Mononuclear cell (primary cell): ENCODE measurements around the gene MIA. TPM values are rescaled to one million over a fixed set of nuclear protein-coding genes. Genes with fewer than 3 reads are reported as not detected.
"Not testable (repeated sequence)": the region's sequence is repeated elsewhere in the genome, so short reads cannot be mapped to it uniquely, and the experiment has no call there.

Experiments
- H3K27me3 ChIP-seq: 2 replicates; pipeline ENCODE4 v1.6.0; 2011; ENCODE audit warnings: low read length, control low read depth; ENCODE audit not compliant: insufficient read depth
- H3K4me1 ChIP-seq: 2 replicates; pipeline ENCODE4 v1.5.1; 2011; ENCODE audit warnings: mild to moderate bottlenecking, low read length, control low read depth; ENCODE audit not compliant: insufficient read depth
- H3K4me3 ChIP-seq: 2 replicates; pipeline ENCODE4 v1.5.1; 2011; ENCODE audit warnings: mild to moderate bottlenecking, low read length, moderate library complexity
- H3K9me3 ChIP-seq: 2 replicates; pipeline ENCODE4 v1.5.1; 2011; ENCODE audit warnings: low read depth, mild to moderate bottlenecking, control low read depth, low read length
- total RNA-seq: library from RNA; depleted of rRNA; stranded (reverse); fragments of >200 nt; gene quantifications from one replicate; pipeline ENCODE4 v1.2.3, GENCODE V29; 2012

MIA gene
- total RNA-seq, 1 donor = not detected

DNA sequence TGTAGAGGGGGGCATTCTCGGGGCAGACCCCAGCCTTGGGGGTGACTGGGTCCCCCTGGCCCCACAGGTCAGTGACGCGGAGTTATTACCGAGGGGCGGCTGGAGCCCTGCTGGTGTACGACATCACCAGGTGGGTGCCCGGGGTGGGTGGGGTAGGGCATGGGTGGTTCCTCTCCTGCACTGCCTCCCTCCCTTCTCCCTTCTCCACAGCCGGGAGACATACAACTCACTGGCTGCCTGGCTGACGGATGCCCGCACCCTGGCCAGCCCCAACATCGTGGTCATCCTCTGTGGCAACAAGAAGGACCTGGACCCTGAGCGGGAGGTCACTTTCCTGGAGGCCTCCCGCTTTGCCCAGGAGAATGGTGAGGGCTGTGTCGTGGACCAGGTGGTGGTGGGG is 8.4 kb downstream of the MIA start:
- Histone ChIP-seq H3K4me3 (no peak overlapping the region), H3K9me3 (no peaks in the 10 kb centered on the region), H3K27me3 (no peaks in the 10 kb centered on the region), H3K4me1 (peaks cover 11% of the 10 kb centered on the region)

DNA sequence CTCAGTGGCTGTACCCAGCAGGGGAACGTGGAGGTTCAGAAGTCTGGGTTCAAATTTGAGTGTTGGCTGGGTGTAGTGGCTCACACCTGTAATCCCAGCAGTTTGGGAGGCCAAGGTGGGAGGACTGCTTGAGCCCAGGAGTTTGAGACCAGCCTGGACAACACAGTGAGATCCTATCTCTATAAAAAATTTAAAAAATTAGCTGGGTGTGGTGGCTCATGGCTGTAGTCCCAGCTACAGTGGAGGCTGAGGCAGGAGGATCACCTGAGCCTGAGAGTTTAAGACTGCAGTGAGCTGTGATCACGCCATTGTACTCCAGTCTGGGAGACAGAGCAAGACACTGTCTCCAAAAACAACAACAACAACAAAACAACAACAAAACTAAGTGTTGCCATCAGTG is 8.8 kb downstream of the MIA start:
- not testable (repeated sequence) for H3K27me3 ChIP-seq, H3K4me1 ChIP-seq, H3K4me3 ChIP-seq, H3K9me3 ChIP-seq

DNA sequence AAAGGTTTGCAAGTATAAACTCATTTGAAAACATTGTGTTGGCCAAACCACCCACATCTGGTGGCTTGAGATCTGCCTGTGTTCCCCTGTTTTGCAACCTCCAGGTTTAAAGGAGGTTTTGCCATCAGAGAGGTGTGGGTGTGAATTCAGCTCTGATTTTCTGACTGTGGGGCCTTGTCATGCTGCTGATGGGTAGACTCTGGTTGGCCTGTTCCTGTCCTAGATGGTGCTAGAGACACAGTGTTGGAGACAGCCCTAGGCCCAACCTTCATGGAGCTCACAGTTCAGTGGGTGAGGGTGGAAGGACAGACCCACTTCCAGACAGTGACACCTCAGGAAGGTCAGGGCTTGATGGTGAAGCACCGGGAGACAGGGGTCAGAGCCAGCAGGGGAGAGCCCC is 10.2 kb downstream of the MIA start:
- H3K4me1 ChIP-seq = no peaks in the 10 kb centered on the region
- H3K4me3 ChIP-seq = no peak overlapping the region
- no peaks in the 10 kb centered on the region for H3K9me3 ChIP-seq
- no peaks in the 10 kb centered on the region for H3K27me3 ChIP-seq

DNA sequence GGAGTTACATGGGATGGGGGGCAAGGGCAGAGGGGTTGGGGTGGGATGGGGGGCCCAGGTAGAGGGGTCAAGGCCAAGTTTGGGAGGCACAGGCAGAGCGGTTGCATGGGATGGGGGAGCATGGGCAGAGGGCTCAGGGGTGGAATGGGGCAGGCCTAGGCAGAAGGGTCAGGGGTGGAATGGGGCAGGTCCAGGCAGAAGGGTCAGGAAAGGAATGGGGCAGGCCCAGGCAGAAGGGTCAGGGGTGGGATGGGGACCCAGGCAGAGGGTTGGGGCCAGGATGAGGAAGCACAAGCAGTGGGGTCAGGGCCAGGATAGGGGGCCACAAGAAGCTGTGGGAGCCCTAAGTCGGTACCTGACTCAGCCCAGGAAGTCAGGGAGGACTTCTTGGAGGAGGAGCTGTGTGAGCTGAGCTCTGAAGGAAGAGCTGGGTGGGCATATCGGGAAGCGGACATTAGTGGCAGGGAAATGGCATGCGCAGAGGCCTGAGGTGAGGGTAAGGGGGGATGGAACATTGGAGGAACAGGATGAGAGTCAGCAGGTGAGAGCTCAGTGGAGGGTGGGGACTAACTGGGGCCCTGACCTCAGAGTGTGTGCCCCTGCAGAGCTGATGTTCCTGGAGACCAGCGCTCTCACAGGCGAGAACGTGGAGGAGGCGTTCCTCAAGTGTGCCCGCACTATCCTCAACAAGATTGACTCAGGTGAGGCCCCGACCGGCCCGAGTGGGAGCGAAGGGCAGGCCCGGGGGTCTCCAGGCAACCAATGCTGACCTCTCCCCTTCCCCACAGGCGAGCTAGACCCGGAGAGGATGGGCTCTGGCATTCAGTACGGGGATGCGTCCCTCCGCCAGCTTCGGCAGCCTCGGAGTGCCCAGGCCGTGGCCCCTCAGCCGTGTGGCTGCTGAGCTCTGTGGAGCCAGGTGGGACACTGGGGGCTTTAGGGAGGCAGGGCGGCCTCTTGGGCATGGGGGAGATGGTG is 11.0 kb downstream of the MIA start:
- no peaks in the 10 kb centered on the region for H3K9me3 ChIP-seq
- no peaks in the 10 kb centered on the region for H3K27me3 ChIP-seq
- no peak overlapping the region for H3K4me3 ChIP-seq
- no peaks in the 10 kb centered on the region for H3K4me1 ChIP-seq

DNA sequence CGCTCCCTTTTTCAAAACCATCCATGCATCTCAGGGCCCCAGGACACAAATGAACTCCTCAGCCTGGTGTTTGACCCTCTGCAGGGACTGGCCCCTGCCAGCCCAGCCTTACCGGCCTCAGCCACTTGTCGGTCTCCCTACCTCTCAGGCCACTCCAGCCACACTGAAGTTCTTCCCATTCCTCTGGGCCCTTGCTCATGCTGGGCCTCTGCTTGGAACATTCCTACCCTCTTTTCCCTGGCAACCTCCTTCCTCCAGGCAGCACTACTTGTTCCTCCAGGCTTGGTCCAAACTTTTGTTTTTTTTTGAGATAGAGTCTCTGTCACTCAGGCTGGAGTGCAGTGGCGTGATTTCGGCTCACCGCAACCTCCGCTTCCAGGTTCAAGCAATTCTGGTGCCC is 16.0 kb downstream of the MIA start:
- Histone ChIP-seq H3K4me1 (peaks cover 6% of the 10 kb centered on the region), H3K9me3 (no peaks in the 10 kb centered on the region), H3K27me3 (no peaks in the 10 kb centered on the region), H3K4me3 (no peak overlapping the region)

DNA sequence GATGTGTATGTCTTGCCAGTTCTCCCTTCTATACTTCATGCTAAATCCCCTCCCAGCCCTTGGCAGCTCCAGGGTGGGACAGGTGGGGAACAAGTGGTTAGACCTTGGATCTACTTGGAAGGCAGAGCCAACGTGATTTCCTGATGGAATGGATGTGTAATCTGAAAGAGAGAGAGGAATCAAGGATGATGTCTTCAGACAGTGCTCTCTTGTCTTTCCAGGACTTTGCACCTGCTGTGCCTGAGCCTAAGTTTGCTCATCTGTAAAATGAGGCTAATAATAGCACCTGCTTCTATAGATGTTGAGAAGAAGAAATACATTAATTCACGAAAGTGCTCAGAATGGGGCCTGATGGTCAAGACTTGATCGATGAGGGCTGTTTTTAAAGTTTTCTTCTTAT is 16.7 kb downstream of the MIA start:
- no peak overlapping the region for H3K4me3 ChIP-seq
- H3K4me1 ChIP-seq = peaks cover 6% of the 10 kb centered on the region
- H3K9me3 ChIP-seq = no peaks in the 10 kb centered on the region
- H3K27me3 ChIP-seq = no peaks in the 10 kb centered on the region

DNA sequence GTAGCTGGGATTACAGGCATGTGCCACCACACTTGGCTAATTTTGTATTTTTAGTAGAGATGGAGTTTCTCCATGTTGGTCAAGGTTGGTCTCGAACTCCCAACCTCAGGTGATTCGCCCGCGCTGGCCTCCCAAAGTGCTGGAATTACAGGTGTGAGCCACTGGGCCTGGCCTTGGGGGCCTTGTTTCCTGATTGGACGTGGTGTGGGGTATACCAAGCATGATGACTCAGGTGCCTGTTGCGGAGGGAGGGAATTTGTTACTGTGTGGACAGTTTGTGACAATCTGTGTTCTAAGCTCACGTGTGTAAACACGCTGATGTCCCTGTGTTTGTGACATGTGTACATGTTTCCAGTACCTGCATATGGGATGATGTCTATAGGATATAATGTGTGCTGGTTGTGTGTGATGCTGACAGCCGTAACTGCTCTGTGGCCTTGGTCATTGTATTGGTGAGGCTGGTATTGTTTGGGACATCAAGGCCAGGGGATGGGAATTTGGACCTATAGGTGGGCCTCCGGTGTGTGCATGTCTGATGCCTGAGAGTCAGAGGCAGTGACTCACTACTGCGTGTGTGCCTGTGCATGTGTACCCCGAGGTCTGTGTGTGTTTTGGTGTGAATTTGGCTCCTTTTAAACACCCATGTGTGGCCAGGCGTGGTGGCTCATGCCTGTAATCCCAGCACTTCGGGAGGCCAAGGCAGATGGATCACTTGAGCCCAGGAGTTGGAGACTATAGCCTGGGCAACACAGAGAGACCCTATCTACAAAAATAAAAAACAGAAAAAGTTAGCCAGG is 22.0 kb downstream of the MIA start:
- Histone ChIP-seq H3K4me3 (no peak overlapping the region), H3K4me1 (peaks cover 33% of the 10 kb centered on the region), H3K27me3 (no peaks in the 10 kb centered on the region), H3K9me3 (no peaks in the 10 kb centered on the region)

DNA sequence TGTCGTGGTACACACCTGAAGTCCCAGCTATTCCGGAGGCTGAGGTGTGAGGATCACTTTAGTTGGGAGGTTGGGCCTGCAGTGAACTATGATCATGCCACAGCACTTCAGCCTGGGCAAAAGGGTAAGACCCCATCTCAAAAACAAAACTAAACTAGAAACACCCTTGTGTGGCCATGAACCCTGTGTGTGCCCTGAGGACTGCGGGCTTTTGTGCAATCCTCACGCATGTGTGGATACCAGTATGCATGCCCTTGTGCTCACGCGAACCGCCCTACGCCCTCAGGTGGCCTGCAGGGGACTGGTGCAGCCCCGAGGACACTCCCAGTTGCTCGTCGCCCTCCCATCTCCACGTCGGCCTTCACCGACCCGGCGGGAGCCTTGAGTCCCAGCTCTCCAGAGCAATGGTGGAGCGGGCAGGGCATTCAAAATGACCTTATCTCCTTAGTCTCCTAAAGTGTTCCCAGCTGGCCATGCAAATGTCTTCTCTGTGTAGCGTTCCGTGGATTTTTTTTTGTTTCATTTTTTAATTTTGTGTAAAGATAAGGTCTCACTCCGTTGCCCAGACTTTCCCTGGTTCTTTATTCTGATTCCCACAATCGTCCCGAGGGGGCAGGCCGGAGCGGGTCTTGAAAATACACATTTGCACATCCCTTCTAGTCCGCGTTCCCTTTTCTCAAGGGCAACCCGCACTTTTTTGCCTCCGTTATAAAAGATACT is 22.8 kb downstream of the MIA start:
- Histone ChIP-seq H3K4me3 (peak overlapping the region; percentile 62), H3K4me1 (peaks cover 41% of the 10 kb centered on the region), H3K27me3 (no peaks in the 10 kb centered on the region), H3K9me3 (no peaks in the 10 kb centered on the region)

DNA sequence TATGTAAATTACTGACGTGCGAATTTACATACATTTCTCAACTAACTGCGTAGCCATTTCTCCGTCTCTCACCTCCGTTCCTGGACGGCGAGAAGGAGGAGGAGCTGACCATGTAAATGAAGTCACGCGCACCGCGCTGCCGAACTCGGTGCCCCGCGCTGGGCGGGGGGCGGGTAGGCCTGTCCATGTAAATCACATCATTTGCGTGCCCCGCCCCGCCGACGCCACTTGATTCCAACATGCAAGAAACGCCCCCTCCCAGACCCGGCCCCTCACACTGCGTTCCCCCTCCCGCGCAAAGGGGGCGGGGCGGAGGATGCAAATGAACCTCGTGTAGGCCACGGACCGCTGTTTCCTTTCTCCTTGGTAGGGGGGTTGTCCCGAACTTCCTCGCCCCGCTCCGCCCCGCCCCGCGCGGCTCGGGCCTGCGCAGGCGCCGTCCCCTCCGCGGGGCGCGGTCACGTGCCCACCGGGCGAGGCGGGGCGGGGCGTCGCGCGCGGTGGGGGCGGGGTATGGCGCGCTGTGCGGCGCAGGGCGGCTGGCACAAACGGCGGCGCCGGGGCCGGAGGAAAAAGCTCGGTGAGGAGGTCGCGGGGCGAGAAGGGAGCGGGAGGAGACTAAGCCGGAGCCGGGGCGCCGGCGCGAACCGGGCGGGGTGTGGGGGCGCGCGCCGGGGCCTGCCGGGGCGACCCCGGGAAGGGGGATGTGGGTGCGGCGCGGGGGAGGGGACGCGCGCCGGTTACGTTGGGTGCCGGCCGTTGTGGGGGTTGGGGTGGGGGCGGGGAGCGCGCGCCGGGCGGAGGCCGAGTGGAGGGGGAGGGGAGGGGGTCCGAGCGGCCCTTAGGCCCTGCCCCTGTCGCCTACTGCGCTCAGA is 23.6 kb downstream of the MIA start, which contains the start of gene EGLN2:
Gene EGLN2 (plus strand): TSS at position 509 of the 875 bp plus-strand sequence. CDS start 1,382 bp downstream, outside the sequence.
- no peaks in the 10 kb centered on the region for H3K27me3 ChIP-seq
- peaks cover 49% of the 10 kb centered on the region for H3K4me1 ChIP-seq
- no peaks in the 10 kb centered on the region for H3K9me3 ChIP-seq
- peak within 1 kb of the TSS; percentile 83 for H3K4me3 ChIP-seq

DNA sequence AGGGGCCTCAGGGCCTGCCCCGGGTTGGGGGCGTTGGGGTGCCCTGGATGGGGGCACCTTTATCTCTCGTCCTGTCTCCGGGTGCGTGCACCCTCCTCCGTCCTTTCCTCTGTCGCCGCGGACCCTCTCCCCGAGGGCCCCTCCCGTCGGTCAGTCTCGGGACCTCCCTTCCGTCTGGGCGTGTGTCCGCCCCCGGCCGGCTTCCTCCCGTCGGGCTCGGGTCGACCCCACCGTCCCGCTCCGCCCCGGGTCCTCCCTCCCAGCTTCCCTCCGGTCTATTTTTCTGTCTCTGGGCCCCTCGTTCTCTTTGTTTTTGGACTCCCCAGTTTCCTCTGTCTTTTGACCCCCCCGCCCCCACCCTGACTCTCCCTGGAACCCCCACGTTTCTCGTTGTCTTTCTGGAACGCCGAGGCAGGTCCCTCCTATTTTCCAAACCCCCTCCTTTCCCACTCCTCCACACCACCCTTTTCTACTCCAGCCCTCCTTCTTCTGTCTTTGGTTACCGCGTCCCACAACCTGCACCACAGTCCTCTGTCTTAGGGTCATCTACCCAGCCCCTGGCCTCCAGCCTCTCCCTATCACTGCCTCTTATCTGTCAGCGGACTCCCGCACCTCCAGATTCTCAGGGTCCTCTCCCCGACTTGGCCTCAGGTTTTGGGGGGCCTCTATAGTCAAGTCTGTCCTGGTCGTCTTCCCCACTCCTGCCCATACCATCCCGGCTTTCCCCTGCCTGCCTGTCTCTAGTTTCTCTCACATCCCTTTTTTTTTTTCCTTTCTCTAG is 24.4 kb downstream of the MIA start:
- no peaks in the 10 kb centered on the region for H3K27me3 ChIP-seq
- H3K4me3 ChIP-seq = peak overlapping the region; percentile 83
- no peaks in the 10 kb centered on the region for H3K9me3 ChIP-seq
- H3K4me1 ChIP-seq = peaks cover 57% of the 10 kb centered on the region

DNA sequence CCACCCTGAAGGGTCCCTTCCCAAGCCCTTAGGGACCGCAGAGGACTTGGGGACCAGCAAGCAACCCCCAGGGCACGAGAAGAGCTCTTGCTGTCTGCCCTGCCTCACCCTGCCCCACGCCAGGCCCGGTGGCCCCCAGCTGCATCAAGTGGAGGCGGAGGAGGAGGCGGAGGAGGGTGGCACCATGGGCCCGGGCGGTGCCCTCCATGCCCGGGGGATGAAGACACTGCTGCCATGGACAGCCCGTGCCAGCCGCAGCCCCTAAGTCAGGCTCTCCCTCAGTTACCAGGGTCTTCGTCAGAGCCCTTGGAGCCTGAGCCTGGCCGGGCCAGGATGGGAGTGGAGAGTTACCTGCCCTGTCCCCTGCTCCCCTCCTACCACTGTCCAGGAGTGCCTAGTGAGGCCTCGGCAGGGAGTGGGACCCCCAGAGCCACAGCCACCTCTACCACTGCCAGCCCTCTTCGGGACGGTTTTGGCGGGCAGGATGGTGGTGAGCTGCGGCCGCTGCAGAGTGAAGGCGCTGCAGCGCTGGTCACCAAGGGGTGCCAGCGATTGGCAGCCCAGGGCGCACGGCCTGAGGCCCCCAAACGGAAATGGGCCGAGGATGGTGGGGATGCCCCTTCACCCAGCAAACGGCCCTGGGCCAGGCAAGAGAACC is 25.1 kb downstream of the MIA start:
- H3K4me3 ChIP-seq = peak overlapping the region; percentile 83
- H3K4me1 ChIP-seq = peaks cover 64% of the 10 kb centered on the region
- no peaks in the 10 kb centered on the region for H3K9me3 ChIP-seq

DNA sequence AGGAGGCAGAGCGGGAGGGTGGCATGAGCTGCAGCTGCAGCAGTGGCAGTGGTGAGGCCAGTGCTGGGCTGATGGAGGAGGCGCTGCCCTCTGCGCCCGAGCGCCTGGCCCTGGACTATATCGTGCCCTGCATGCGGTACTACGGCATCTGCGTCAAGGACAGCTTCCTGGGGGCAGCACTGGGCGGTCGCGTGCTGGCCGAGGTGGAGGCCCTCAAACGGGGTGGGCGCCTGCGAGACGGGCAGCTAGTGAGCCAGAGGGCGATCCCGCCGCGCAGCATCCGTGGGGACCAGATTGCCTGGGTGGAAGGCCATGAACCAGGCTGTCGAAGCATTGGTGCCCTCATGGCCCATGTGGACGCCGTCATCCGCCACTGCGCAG is 25.7 kb downstream of the MIA start:
- H3K4me1 ChIP-seq = peaks cover 70% of the 10 kb centered on the region
- H3K4me3 ChIP-seq = no peak overlapping the region
- no peaks in the 10 kb centered on the region for H3K9me3 ChIP-seq
- no peaks in the 10 kb centered on the region for H3K27me3 ChIP-seq

More for the DNA sequence above, 25.1 kb downstream of the MIA start:
- no peaks in the 10 kb centered on the region for H3K27me3 ChIP-seq
